Activated naive CD8-positive, alpha-beta T cell treated with anti-CD3 and anti-CD28 coated beads for 36 hours (primary cell): ENCODE data around the gene ABCG2. TPM values are rescaled to one million over a fixed set of nuclear protein-coding genes. Genes with fewer than 3 reads are reported as not detected.
"Not testable (repeated sequence)": the region's sequence is repeated elsewhere in the genome, so short reads cannot be mapped to it uniquely, and the experiment has no call there.

ENCODE experiments used
- DNase-seq: peaks from one replicate; pipeline ENCODE4 v3.0.0; 2021
- H3K27ac Mint-ChIP-seq: one replicate; pipeline ENCODE4 v1.8.0; 2022; ENCODE audit warnings: mild to moderate bottlenecking, moderate library complexity, mixed read lengths
- H3K27me3 Mint-ChIP-seq: one replicate; pipeline ENCODE4 v1.8.0; 2022; ENCODE audit warnings: mild to moderate bottlenecking, mixed read lengths
- H3K36me3 Mint-ChIP-seq: one replicate; pipeline ENCODE4 v1.8.0; 2021; ENCODE audit warnings: mild to moderate bottlenecking, mixed read lengths
- H3K4me1 Mint-ChIP-seq: one replicate; pipeline ENCODE4 v1.8.0; 2021; ENCODE audit warnings: mixed read lengths
- H3K4me3 Mint-ChIP-seq: one replicate; pipeline ENCODE4 v1.8.0; 2022; ENCODE audit warnings: mild to moderate bottlenecking, moderate library complexity, mixed read lengths
- H3K9me3 Mint-ChIP-seq: one replicate; pipeline ENCODE4 v1.8.0; 2022; ENCODE audit warnings: mixed read lengths
- total RNA-seq, 2 experiments: library from RNA; stranded (reverse); gene quantifications; one replicate each; pipeline ENCODE4 v1.2.3, GENCODE V29; 2021

The ABCG2 gene
- total RNA-seq, 2 experiments from 2014 or later = 0.66 to 0.78 TPM

- H3K9me3 Mint-ChIP-seq = peaks cover 9% of the 10 kb centered on the region
- no peak for DNase-seq
- H3K4me3 Mint-ChIP-seq = no peak overlapping the region
- peaks cover 3% of the 10 kb centered on the region for H3K4me1 Mint-ChIP-seq
- H3K27me3 Mint-ChIP-seq = peaks cover 6% of the 10 kb centered on the region
- H3K36me3 Mint-ChIP-seq = no peaks in the 10 kb centered on the region
- no peak overlapping the region for H3K27ac Mint-ChIP-seq
These were observed 20.8 kb upstream of the ABCG2 start for GRCh38 chr4:88179261-88179660.

DNA sequence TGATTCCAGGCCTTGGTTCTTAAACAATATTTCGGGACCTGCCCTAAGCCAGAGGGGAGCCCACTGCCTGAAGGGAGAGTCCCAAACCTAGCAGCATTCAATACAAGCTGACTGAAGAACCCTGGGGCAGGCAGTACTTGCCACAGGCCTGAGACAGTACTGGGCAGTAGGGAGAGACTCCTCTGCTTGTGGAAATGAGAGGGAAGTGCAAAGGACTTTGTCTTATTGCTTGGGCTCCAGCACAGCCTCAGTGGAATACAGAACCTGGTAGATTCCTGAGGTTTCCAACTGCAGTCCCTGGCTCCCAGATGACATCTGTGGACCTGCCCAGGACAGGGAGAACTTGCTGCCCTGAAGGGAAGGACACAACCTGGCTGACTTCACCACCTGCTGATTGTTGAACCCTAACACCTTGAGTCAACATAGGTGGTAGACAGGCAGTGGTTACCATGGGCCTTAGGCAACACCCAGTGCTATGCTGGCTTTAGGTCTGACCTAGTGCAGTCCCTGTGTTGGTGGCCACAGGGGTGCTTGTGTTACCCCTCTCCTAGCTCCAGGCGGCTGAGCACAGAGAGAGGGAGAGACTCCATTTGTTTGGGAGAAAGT lies 20.3 kb upstream of the ABCG2 start:
- H3K4me3 Mint-ChIP-seq = no peak overlapping the region
- peaks cover 9% of the 10 kb centered on the region for H3K9me3 Mint-ChIP-seq
- no peaks in the 10 kb centered on the region for H3K36me3 Mint-ChIP-seq
- H3K4me1 Mint-ChIP-seq = peaks cover 3% of the 10 kb centered on the region
- no peak for DNase-seq
- peaks cover 6% of the 10 kb centered on the region for H3K27me3 Mint-ChIP-seq
- no peak overlapping the region for H3K27ac Mint-ChIP-seq

- no peak for DNase-seq
- no peaks in the 10 kb centered on the region for H3K36me3 Mint-ChIP-seq
- H3K4me3 Mint-ChIP-seq = no peak overlapping the region
- peaks cover 9% of the 10 kb centered on the region for H3K9me3 Mint-ChIP-seq
- H3K4me1 Mint-ChIP-seq = peaks cover 3% of the 10 kb centered on the region
- H3K27ac Mint-ChIP-seq = no peak overlapping the region
- peaks cover 2% of the 10 kb centered on the region for H3K27me3 Mint-ChIP-seq
These were observed 19.7 kb upstream of the ABCG2 start for GRCh38 chr4:88177983-88178625.

DNA sequence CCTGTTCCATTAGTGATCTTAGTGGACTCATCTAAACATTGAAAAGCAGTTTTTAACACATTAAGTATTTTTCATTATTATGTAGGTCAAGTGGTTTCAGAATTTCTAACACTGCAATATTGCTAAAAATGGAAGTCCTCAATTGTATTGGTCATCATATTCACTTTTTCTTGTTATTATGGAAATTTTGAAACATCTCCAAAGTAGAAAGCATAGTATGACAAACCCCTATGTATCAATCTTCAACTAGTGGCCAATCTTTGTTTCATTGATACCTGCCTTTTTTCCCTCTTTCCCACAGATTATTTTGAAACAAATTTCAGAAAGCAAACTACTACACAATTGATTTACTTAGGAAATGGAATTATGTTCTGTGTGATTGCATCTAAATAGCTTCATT lies 14.5 kb upstream of the ABCG2 start:
- Mint-ChIP-seq H3K4me3 (no peak overlapping the region), H3K27me3 (no peaks in the 10 kb centered on the region), H3K9me3 (no peaks in the 10 kb centered on the region), H3K36me3 (no peaks in the 10 kb centered on the region), H3K27ac (no peak overlapping the region), H3K4me1 (peaks cover 4% of the 10 kb centered on the region)
- DNase-seq = no peak

GRCh38 chr4:88171206-88171605 lies 12.8 kb upstream of the ABCG2 start:
- no peaks in the 10 kb centered on the region for H3K27me3 Mint-ChIP-seq
- no peak overlapping the region for H3K27ac Mint-ChIP-seq
- no peak overlapping the region for H3K4me3 Mint-ChIP-seq
- no peak for DNase-seq
- H3K4me1 Mint-ChIP-seq = peaks cover 4% of the 10 kb centered on the region
- H3K9me3 Mint-ChIP-seq = no peaks in the 10 kb centered on the region
- H3K36me3 Mint-ChIP-seq = no peaks in the 10 kb centered on the region

DNA sequence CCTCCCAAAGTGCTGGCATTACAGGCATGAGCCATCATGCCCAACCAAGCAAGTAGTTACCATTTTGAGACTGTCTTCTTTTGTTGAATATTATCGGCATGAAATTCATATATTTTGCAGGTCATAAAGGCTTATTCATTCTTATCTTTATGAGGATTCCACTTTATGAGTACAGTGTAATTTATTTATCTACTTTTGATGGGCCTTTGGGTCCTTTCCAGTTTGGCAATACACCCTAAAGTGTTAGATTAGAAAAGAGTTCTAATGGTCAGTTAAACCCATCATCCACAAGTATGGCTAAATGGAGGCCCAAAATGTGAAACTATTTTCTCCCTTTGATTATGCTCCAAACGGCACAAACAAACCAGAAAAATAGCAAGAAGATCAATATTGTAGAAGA lies 10.9 kb upstream of the ABCG2 start:
- H3K9me3 Mint-ChIP-seq = peaks cover 2% of the 10 kb centered on the region
- no peak overlapping the region for H3K4me3 Mint-ChIP-seq
- no peak overlapping the region for H3K27ac Mint-ChIP-seq
- no peaks in the 10 kb centered on the region for H3K27me3 Mint-ChIP-seq
- no peak for DNase-seq
- H3K36me3 Mint-ChIP-seq = no peaks in the 10 kb centered on the region
- peaks cover 4% of the 10 kb centered on the region for H3K4me1 Mint-ChIP-seq

DNA sequence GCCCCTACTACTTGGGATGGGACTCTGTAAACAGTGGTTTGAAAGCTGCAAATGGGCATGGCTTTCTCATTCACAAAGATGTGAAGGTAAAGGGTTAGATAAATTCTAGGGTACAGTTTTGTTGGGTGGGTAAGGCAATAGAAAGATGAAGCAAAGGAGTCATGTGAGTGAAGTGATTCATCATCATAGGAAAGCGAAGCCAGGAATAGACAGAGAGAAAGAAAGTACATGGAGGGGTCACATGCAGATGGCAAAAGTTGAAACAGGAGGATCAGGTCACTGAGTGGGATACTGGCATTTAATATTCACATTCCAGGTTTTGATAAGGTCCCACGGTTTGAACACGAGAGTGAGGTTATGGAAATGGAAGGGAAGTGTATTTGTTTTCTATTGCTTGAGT lies 8.2 kb upstream of the ABCG2 start:
- no peak for DNase-seq
- H3K27ac Mint-ChIP-seq = no peak overlapping the region
- no peaks in the 10 kb centered on the region for H3K36me3 Mint-ChIP-seq
- no peak overlapping the region for H3K4me3 Mint-ChIP-seq
- H3K4me1 Mint-ChIP-seq = no peaks in the 10 kb centered on the region
- H3K9me3 Mint-ChIP-seq = peaks cover 4% of the 10 kb centered on the region
- peaks cover 5% of the 10 kb centered on the region for H3K27me3 Mint-ChIP-seq

DNA sequence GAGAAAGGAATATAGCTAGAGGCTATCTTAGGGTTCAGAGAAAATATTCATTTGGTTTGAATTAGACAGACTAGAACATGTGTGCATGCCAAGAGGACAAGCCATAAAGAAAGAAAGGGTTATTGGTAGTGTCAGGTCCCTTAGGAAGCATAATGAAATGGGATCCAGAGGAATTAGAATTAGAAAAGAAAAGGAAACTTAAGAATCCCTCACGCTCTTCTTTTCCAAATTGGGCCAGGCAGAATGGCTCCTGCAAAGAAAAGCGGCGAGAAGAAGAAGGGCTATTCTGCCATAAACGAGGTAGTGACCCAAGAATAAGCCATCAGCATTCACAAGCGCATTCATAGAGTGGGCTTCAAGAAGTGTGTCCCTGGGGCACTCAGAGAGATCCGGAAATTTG lies 4.9 kb upstream of the ABCG2 start:
- DNase-seq = no peak
- Mint-ChIP-seq H3K9me3 (peaks cover 4% of the 10 kb centered on the region), H3K27ac (no peak overlapping the region), H3K27me3 (peaks cover 14% of the 10 kb centered on the region), H3K4me3 (no peak overlapping the region), H3K36me3 (no peaks in the 10 kb centered on the region), H3K4me1 (peaks cover 5% of the 10 kb centered on the region)

DNA sequence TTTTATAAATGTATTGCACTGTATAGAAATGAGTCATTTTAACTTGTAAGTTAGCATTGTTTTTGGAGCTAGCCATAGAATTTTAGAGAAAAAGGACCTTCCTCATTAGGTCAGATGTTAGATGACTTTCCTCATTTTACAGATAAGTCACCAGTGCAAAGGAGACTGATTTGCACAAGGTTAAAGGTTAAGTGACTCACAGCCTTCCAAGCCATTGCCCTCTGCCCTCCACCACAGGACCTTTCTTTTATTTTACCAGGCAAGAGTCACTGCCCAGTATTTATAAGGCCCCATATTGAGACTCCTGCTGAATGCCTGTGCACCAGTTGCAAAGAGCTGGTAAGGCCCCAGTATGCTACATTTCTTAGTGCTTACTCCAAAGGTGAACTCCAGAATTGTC lies 4.2 kb upstream of the ABCG2 start:
- Mint-ChIP-seq H3K27me3 (peaks cover 19% of the 10 kb centered on the region), H3K36me3 (no peaks in the 10 kb centered on the region), H3K27ac (no peak overlapping the region), H3K9me3 (peaks cover 4% of the 10 kb centered on the region), H3K4me3 (no peak overlapping the region), H3K4me1 (peaks cover 12% of the 10 kb centered on the region)
- DNase-seq = no peak

- Mint-ChIP-seq H3K4me1 (peaks cover 15% of the 10 kb centered on the region), H3K4me3 (peak overlapping the region; percentile 77), H3K9me3 (peaks cover 2% of the 10 kb centered on the region), H3K27ac (peak overlapping the region; percentile 79), H3K36me3 (no peaks in the 10 kb centered on the region), H3K27me3 (peaks cover 37% of the 10 kb centered on the region)
- DNase-seq = no peak
These were observed 838 bp upstream of the ABCG2 start for GRCh38 chr4:88159229-88159725.

- no peaks in the 10 kb centered on the region for H3K36me3 Mint-ChIP-seq
- H3K4me3 Mint-ChIP-seq = peak overlapping the region; percentile 69
- DNase-seq = no peak
- H3K9me3 Mint-ChIP-seq = peaks cover 2% of the 10 kb centered on the region
- peaks cover 32% of the 10 kb centered on the region for H3K27me3 Mint-ChIP-seq
- peak overlapping the region; percentile 88 for H3K27ac Mint-ChIP-seq
- H3K4me1 Mint-ChIP-seq = peaks cover 15% of the 10 kb centered on the region
These were observed 376 bp downstream of the ABCG2 start for GRCh38 chr4:88158038-88158488.

- peaks cover 28% of the 10 kb centered on the region for H3K27me3 Mint-ChIP-seq
- H3K27ac Mint-ChIP-seq, DNase-seq, H3K4me1 Mint-ChIP-seq, H3K4me3 Mint-ChIP-seq, H3K9me3 Mint-ChIP-seq, H3K36me3 Mint-ChIP-seq: not testable (repeated sequence)
These were observed 6.1 kb downstream of the ABCG2 start for GRCh38 chr4:88152331-88152730.

DNA sequence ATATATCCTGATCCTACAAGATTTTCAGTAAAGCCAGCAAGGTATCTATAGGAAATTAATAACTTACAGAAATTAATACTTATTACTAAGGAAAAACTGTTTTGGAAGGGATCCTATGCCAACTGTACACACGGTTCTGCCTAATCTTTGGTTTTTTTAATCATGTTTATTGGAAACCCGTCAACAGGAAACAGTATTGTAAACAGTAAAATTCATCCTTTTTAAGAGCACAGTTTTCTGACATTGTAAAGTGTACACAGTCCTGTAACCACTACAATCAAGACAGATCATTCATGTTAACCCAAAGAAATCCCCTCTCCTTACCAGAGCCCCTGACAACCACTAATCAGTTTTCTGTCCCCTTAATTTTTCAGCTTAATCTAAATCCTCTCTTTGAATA lies 9.9 kb downstream of the ABCG2 start:
- Mint-ChIP-seq H3K4me3 (no peak overlapping the region), H3K27ac (no peak overlapping the region), H3K27me3 (peaks cover 14% of the 10 kb centered on the region), H3K4me1 (no peaks in the 10 kb centered on the region), H3K9me3 (no peaks in the 10 kb centered on the region), H3K36me3 (no peaks in the 10 kb centered on the region)
- no peak for DNase-seq

DNA sequence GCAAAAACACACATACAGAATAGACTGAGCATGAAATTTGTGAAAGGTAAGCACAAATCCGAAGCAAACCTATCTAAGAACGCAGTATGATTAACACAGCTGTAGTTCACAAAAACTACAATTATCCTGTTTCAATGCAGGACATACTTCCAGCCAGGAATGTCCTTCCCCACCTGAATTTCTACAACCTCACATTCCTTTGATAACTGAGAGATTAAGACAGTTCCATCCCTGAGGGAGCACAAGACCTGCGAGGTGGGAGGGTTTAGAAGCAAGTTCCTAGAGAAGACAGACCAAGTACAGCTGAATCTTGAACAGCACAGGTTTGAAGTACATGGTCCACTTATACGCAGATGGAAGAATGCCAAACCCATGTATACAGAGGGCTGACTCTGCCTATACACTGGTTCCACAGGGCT lies 10.6 kb downstream of the ABCG2 start:
- Mint-ChIP-seq H3K4me1 (no peaks in the 10 kb centered on the region), H3K36me3 (no peaks in the 10 kb centered on the region), H3K4me3 (no peak overlapping the region), H3K9me3 (no peaks in the 10 kb centered on the region), H3K27ac (no peak overlapping the region), H3K27me3 (peaks cover 14% of the 10 kb centered on the region)
- DNase-seq = no peak

GRCh38 chr4:88146891-88147290 lies 11.5 kb downstream of the ABCG2 start:
- no peak overlapping the region for H3K27ac Mint-ChIP-seq
- H3K4me1 Mint-ChIP-seq = no peaks in the 10 kb centered on the region
- no peaks in the 10 kb centered on the region for H3K36me3 Mint-ChIP-seq
- no peaks in the 10 kb centered on the region for H3K9me3 Mint-ChIP-seq
- no peak overlapping the region for H3K4me3 Mint-ChIP-seq
- H3K27me3 Mint-ChIP-seq = peaks cover 17% of the 10 kb centered on the region
- no peak for DNase-seq

- Mint-ChIP-seq H3K4me1 (no peaks in the 10 kb centered on the region), H3K36me3 (no peaks in the 10 kb centered on the region), H3K4me3 (no peak overlapping the region), H3K9me3 (no peaks in the 10 kb centered on the region), H3K27ac (no peak overlapping the region), H3K27me3 (peaks cover 22% of the 10 kb centered on the region)
- DNase-seq = no peak
These were observed 13.6 kb downstream of the ABCG2 start for GRCh38 chr4:88144866-88145300.
